ENCODE results near the gene INPP4B. TPM values are rescaled to one million over a fixed set of nuclear protein-coding genes. Genes with fewer than 3 reads are reported as not detected.

INPP4B gene
- total RNA-seq, 1 experiment from 2014 or later = 3.4 TPM

GRCh38 chr4:142293536-142293935 is 552.6 kb downstream of the INPP4B start:
- peaks cover 12% of the 10 kb centered on the region for H3K4me1 ChIP-seq (replicated peaks)
- H3K9me3 ChIP-seq (replicated peaks) = no peaks in the 10 kb centered on the region
- H3K27ac ChIP-seq = peak overlapping the region; percentile 50
- H3K4me3 ChIP-seq = no peak overlapping the region
- H3K27me3 ChIP-seq (replicated peaks) = no peaks in the 10 kb centered on the region
- no peaks in the 10 kb centered on the region for H3K36me3 ChIP-seq
- DNase-seq (ENCODE audit: low read depth in 1 of 2, low spot score in 2 of 2) = peak in 1 of 2 experiments; percentile 61

- H3K4me3 ChIP-seq = no peak overlapping the region
- H3K9me3 ChIP-seq (replicated peaks) = no peaks in the 10 kb centered on the region
- no peaks in the 10 kb centered on the region for H3K36me3 ChIP-seq
- no peak overlapping the region for H3K27ac ChIP-seq
- no peaks in the 10 kb centered on the region for H3K27me3 ChIP-seq (replicated peaks)
- DNase-seq (ENCODE audit: low read depth in 1 of 2, low spot score in 2 of 2) = no peak
- H3K4me1 ChIP-seq (replicated peaks) = peaks cover 12% of the 10 kb centered on the region
These were observed 553.9 kb downstream of the INPP4B start for GRCh38 chr4:142292231-142292630.

GRCh38 chr4:142291299-142292050 is 554.6 kb downstream of the INPP4B start:
- Histone ChIP-seq H3K4me1 (replicated peaks) (peaks cover 12% of the 10 kb centered on the region), H3K27ac (no peak overlapping the region), H3K36me3 (no peaks in the 10 kb centered on the region), H3K27me3 (replicated peaks) (no peaks in the 10 kb centered on the region), H3K4me3 (no peak overlapping the region), H3K9me3 (replicated peaks) (no peaks in the 10 kb centered on the region)
- no peak for DNase-seq (ENCODE audit: low read depth in 1 of 2, low spot score in 2 of 2)

GRCh38 chr4:142287371-142287770 is 558.7 kb downstream of the INPP4B start:
- no peak for DNase-seq (ENCODE audit: low read depth in 1 of 2, low spot score in 2 of 2)
- H3K9me3 ChIP-seq (replicated peaks) = no peaks in the 10 kb centered on the region

GRCh38 chr4:142285222-142285583 is 560.9 kb downstream of the INPP4B start:
- no peaks in the 10 kb centered on the region for H3K27me3 ChIP-seq (replicated peaks)
- no peak for DNase-seq (ENCODE audit: low read depth in 1 of 2, low spot score in 2 of 2)
- no peak overlapping the region for H3K27ac ChIP-seq
- no peaks in the 10 kb centered on the region for H3K36me3 ChIP-seq
- H3K4me1 ChIP-seq (replicated peaks) = no peaks in the 10 kb centered on the region
- no peak overlapping the region for H3K4me3 ChIP-seq
- H3K9me3 ChIP-seq (replicated peaks) = no peaks in the 10 kb centered on the region

More at GRCh38 chr4:142287371-142287770, 558.7 kb downstream of the INPP4B start:
- Histone ChIP-seq H3K36me3 (no peaks in the 10 kb centered on the region), H3K27ac (no peak overlapping the region), H3K4me3 (no peak overlapping the region), H3K27me3 (replicated peaks) (no peaks in the 10 kb centered on the region), H3K4me1 (replicated peaks) (no peaks in the 10 kb centered on the region)

- Histone ChIP-seq H3K36me3 (no peaks in the 10 kb centered on the region), H3K4me1 (replicated peaks) (no peaks in the 10 kb centered on the region), H3K27me3 (replicated peaks) (no peaks in the 10 kb centered on the region), H3K27ac (no peak overlapping the region), H3K4me3 (no peak overlapping the region), H3K9me3 (replicated peaks) (no peaks in the 10 kb centered on the region)
- DNase-seq (ENCODE audit: low read depth in 1 of 2, low spot score in 2 of 2) = no peak
These were observed 561.5 kb downstream of the INPP4B start for GRCh38 chr4:142284402-142285221.

GRCh38 chr4:142282870-142283431 is 563.1 kb downstream of the INPP4B start:
- Histone ChIP-seq H3K27ac (no peak overlapping the region), H3K4me1 (replicated peaks) (no peaks in the 10 kb centered on the region), H3K4me3 (no peak overlapping the region), H3K36me3 (no peaks in the 10 kb centered on the region), H3K9me3 (replicated peaks) (no peaks in the 10 kb centered on the region), H3K27me3 (replicated peaks) (no peaks in the 10 kb centered on the region)
- no peak for DNase-seq (ENCODE audit: low read depth in 1 of 2, low spot score in 2 of 2)

- Histone ChIP-seq H3K27ac (no peak overlapping the region), H3K9me3 (replicated peaks) (no peaks in the 10 kb centered on the region), H3K27me3 (replicated peaks) (no peaks in the 10 kb centered on the region), H3K4me1 (replicated peaks) (no peaks in the 10 kb centered on the region), H3K4me3 (no peak overlapping the region), H3K36me3 (no peaks in the 10 kb centered on the region)
- DNase-seq (ENCODE audit: low read depth in 1 of 2, low spot score in 2 of 2) = no peak
These were observed 564.1 kb downstream of the INPP4B start for GRCh38 chr4:142281999-142282398.

GRCh38 chr4:142278663-142279062 is 567.4 kb downstream of the INPP4B start:
- no peak overlapping the region for H3K27ac ChIP-seq
- H3K9me3 ChIP-seq (replicated peaks) = no peaks in the 10 kb centered on the region
- DNase-seq (ENCODE audit: low read depth in 1 of 2, low spot score in 2 of 2) = no peak
- no peaks in the 10 kb centered on the region for H3K36me3 ChIP-seq
- no peak overlapping the region for H3K4me3 ChIP-seq
- no peaks in the 10 kb centered on the region for H3K27me3 ChIP-seq (replicated peaks)
- peaks cover 16% of the 10 kb centered on the region for H3K4me1 ChIP-seq (replicated peaks)

- no peak for DNase-seq (ENCODE audit: low read depth in 1 of 2, low spot score in 2 of 2)
- Histone ChIP-seq H3K9me3 (replicated peaks) (no peaks in the 10 kb centered on the region), H3K27me3 (replicated peaks) (no peaks in the 10 kb centered on the region), H3K4me1 (replicated peaks) (peaks cover 17% of the 10 kb centered on the region), H3K4me3 (no peak overlapping the region), H3K27ac (no peak overlapping the region), H3K36me3 (no peaks in the 10 kb centered on the region)
These were observed 567.9 kb downstream of the INPP4B start for GRCh38 chr4:142278171-142278570.

- Histone ChIP-seq H3K27ac (no peak overlapping the region), H3K4me1 (replicated peaks) (peaks cover 17% of the 10 kb centered on the region), H3K36me3 (no peaks in the 10 kb centered on the region), H3K4me3 (no peak overlapping the region), H3K9me3 (replicated peaks) (no peaks in the 10 kb centered on the region), H3K27me3 (replicated peaks) (no peaks in the 10 kb centered on the region)
- peak in 1 of 2 experiments; percentile 22 for DNase-seq (ENCODE audit: low read depth in 1 of 2, low spot score in 2 of 2)
These were observed 572.0 kb downstream of the INPP4B start for GRCh38 chr4:142274137-142274536.

- H3K9me3 ChIP-seq (replicated peaks) = no peaks in the 10 kb centered on the region
- peaks cover 17% of the 10 kb centered on the region for H3K4me1 ChIP-seq (replicated peaks)
- H3K27me3 ChIP-seq (replicated peaks) = no peaks in the 10 kb centered on the region
- H3K27ac ChIP-seq = no peak overlapping the region
- no peaks in the 10 kb centered on the region for H3K36me3 ChIP-seq
- H3K4me3 ChIP-seq = no peak overlapping the region
- DNase-seq (ENCODE audit: low read depth in 1 of 2, low spot score in 2 of 2) = no peak
These were observed 573.6 kb downstream of the INPP4B start for GRCh38 chr4:142272452-142272851.

- H3K27me3 ChIP-seq (replicated peaks) = no peaks in the 10 kb centered on the region
- no peak overlapping the region for H3K27ac ChIP-seq
- H3K4me1 ChIP-seq (replicated peaks) = peaks cover 17% of the 10 kb centered on the region
- no peak for DNase-seq (ENCODE audit: low read depth in 1 of 2, low spot score in 2 of 2)
- no peak overlapping the region for H3K4me3 ChIP-seq
- H3K36me3 ChIP-seq = no peaks in the 10 kb centered on the region
- H3K9me3 ChIP-seq (replicated peaks) = no peaks in the 10 kb centered on the region
These were observed 574.3 kb downstream of the INPP4B start for GRCh38 chr4:142271832-142272231.

- no peak for DNase-seq (ENCODE audit: low read depth in 1 of 2, low spot score in 2 of 2)
- no peak overlapping the region for H3K4me3 ChIP-seq
- no peaks in the 10 kb centered on the region for H3K36me3 ChIP-seq
- no peak overlapping the region for H3K27ac ChIP-seq
- peaks cover 15% of the 10 kb centered on the region for H3K4me1 ChIP-seq (replicated peaks)
- H3K9me3 ChIP-seq (replicated peaks) = no peaks in the 10 kb centered on the region
- H3K27me3 ChIP-seq (replicated peaks) = no peaks in the 10 kb centered on the region
These were observed 579.0 kb downstream of the INPP4B start for GRCh38 chr4:142267101-142267500.

Measured in SJSA1 (cell line).